ENCODE results near the gene ARFGAP1. TPM values are rescaled to one million over a fixed set of nuclear protein-coding genes. Genes with fewer than 3 reads are reported as not detected.
A peak's percentile ranks its signal among the peaks of the same experiment; 100 is the strongest.
"Not testable (repeated sequence)": the region's sequence is repeated elsewhere in the genome, so short reads cannot be mapped to it uniquely, and the experiment has no call there.

ARFGAP1 gene
- total RNA-seq, 1 experiment from 2014 or later: 63.0 TPM

DNA sequence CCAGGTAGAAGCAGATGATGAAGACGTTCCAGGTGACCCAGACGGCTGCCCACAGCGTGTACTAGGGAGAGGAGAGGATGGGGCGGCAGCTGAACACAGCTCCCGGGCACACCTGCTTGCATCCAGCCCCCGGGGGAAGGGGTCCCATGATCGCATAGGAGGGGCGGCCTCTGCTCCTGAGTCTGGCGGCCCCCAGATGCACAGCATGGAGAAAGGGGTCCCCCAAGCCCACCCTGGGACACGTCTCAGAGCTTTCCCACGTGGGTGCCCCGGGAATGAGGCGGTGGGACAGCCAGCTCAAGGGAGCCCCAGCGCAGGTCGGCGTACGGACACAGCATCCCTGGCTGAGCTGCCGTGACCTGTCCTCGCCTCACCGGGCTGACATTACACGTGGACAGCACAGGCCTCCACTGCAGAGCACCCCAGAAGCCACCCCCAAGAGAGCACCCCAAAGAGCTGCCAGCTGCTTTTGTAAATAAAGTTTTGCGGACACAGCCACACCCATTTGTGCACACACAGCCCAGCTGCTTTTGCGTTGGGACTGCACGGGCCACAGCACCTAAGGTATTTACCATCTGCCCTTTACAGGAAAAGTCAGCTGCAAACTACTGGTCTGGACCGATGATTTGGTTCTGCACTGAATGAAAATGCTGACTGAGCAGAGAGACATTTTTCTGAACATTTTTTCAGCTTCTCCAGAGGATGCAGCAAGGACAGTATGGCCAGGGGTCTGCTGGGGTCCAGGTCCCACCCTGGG lies 23.6 kb upstream of the ARFGAP1 start:
- no peak for DNase-seq (ENCODE audit: low read depth in 1 of 2, low spot score in 2 of 2)
- H3K27ac ChIP-seq: no peak overlapping the region
- no peaks in the 10 kb centered on the region for H3K9me3 ChIP-seq (replicated peaks)
- no peak overlapping the region for H3K4me3 ChIP-seq
- peaks cover 20% of the 10 kb centered on the region for H3K27me3 ChIP-seq (replicated peaks)
- H3K4me1 ChIP-seq (replicated peaks): 0 out of 2 replicates have a peak, but pooled peaks cover 2% of the 10 kb centered on the region
- H3K36me3 ChIP-seq: no peaks in the 10 kb centered on the region

DNA sequence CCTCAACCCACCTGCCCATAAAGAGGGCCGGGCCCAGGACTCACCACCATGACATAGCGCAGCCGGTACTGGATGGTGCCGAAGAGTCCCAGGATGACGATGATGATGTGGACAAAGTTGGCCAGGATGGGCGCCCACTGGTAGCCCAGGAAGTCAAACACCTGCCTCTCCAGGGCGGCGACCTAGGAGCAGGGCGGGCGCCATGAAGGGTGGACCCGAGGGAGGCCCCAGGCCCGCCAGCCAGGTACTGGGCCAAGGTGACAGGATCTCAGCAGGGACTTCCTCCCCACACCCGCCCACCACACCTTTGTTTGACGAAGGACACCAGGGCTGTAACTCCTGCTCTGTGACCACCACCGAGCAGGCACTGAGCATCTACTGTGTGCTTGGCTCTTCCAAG lies 22.7 kb upstream of the ARFGAP1 start:
- DNase-seq (ENCODE audit: low read depth in 1 of 2, low spot score in 2 of 2): no peak
- Histone ChIP-seq H3K9me3 (replicated peaks) (no peaks in the 10 kb centered on the region), H3K27ac (no peak overlapping the region), H3K4me3 (no peak overlapping the region), H3K36me3 (no peaks in the 10 kb centered on the region), H3K4me1 (replicated peaks) (0 out of 2 replicates have a peak, but pooled peaks cover 3% of the 10 kb centered on the region), H3K27me3 (replicated peaks) (peaks cover 27% of the 10 kb centered on the region)

DNA sequence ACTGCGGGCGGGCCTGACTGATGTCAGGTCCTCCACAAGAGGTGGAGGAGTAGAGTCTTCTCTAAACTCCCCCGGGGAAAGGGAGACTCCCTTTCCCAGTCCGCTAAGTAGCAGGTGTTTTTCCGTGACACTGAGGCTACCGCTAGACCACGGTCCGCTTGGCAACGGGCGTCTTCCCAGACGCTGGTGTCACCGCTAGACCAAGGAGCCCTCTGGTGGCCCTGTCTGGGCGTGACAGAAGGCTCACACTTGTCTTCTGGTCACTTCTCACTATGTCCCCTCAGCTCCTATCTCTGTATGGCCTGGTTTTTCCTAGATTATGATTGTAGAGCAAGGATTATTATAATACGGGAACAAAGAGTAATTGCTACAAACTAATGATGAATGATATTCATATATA lies 21.3 kb upstream of the ARFGAP1 start:
- H3K27me3 ChIP-seq (replicated peaks): peaks cover 40% of the 10 kb centered on the region
- H3K36me3 ChIP-seq; H3K4me3 ChIP-seq; H3K9me3 ChIP-seq (replicated peaks); H3K27ac ChIP-seq; H3K4me1 ChIP-seq (replicated peaks): not testable (repeated sequence)
- peak in 1 of 2 experiments; percentile 64 for DNase-seq (ENCODE audit: low read depth in 1 of 2, low spot score in 2 of 2)

DNA sequence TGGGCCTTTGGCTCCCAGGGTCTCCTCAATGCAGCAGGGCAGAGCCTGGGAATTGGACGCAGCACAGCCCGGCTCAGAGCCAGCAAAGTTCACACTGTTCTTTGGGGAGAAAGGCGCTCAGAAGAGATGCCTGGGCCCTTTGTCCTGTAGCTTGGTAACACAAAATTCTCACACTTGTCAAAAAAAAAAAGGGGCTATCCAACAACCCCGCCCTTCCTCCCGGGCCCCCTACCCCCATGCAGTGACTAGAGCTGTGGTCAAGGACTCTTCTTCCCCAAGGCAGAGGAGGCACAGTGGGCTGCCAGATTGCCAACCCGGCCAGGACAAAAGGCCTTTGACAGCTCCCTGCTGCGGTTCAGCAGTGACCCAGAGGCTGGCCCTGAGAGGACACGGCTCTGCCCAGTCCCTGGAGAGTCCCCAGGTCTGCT lies 20.3 kb upstream of the ARFGAP1 start:
- Histone ChIP-seq H3K27me3 (replicated peaks) (peaks cover 46% of the 10 kb centered on the region), H3K4me3 (no peak overlapping the region), H3K4me1 (replicated peaks) (0 out of 2 replicates have a peak, but pooled peaks cover 3% of the 10 kb centered on the region), H3K36me3 (no peaks in the 10 kb centered on the region), H3K27ac (no peak overlapping the region), H3K9me3 (replicated peaks) (no peaks in the 10 kb centered on the region)
- DNase-seq (ENCODE audit: low read depth in 1 of 2, low spot score in 2 of 2): no peak

DNA sequence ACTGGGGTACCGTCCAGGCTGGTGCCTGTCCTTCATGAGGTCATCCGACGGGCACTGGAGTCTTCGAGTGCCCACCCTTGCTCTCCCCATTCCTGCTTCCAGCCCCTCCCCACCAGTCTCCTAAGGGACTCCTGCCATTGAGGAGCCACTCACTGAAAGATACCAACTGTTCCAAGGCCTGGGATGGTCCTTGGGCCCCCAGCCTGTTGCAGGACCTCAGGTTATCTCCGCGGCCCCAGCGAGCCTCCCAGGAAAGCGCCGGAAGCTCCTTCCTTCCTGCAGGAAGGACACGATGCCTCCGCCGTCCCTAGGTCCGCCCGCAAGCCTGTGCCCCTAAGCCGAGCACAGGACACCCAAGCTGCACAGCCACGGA lies 19.6 kb upstream of the ARFGAP1 start:
- no peaks in the 10 kb centered on the region for H3K36me3 ChIP-seq
- 0 out of 2 replicates have a peak, but pooled peaks cover 3% of the 10 kb centered on the region for H3K4me1 ChIP-seq (replicated peaks)
- H3K9me3 ChIP-seq (replicated peaks): no peaks in the 10 kb centered on the region
- H3K27ac ChIP-seq: no peak overlapping the region
- H3K27me3 ChIP-seq (replicated peaks): peaks cover 49% of the 10 kb centered on the region
- no peak for DNase-seq (ENCODE audit: low read depth in 1 of 2, low spot score in 2 of 2)
- no peak overlapping the region for H3K4me3 ChIP-seq

DNA sequence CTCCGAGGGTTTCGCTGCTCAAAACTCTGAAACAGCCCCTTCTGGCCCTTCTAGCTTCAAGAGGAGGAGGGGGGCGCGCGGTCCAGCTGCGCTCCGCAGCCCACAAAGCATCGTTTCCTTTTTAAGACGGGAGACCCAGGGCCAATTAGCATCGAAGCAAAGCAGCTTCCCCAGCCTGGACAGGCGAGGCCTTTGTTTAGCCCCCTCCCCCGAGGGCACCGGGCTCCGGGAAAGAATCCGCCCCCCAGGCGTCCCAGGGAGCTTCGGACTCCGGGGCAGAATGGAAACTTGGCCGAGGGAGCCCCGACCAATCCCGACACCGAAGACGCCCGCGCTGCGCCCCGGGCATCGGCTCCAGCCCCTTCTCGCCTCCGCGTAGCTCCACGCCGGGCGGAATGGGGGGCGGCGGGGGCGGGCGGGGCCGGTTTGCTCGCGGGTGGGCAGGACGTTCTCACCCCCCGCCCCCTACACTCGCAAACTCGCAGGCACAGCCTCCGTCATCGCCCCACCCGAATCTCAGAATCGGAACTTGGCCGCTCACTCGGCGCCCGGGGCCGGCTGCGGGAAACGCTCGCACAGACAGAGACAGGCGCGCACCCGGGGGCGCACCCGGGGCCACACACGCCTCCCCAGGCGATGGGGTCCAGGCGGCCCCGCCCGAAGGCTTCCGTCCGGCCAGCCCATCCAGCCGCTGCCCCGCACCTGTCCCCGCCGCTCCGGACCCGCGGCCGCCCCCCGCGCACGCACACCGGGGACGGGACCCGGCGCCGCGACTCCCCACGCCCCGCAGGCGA lies 19.0 kb upstream of the ARFGAP1 start:
- DNase-seq (ENCODE audit: low read depth in 1 of 2, low spot score in 2 of 2): no peak
- H3K36me3 ChIP-seq: no peaks in the 10 kb centered on the region
- H3K27me3 ChIP-seq (replicated peaks): peaks cover 54% of the 10 kb centered on the region
- no peaks in the 10 kb centered on the region for H3K9me3 ChIP-seq (replicated peaks)
- no peak overlapping the region for H3K27ac ChIP-seq
- H3K4me3 ChIP-seq: no peak overlapping the region
- 0 out of 2 replicates have a peak, but pooled peaks cover 3% of the 10 kb centered on the region for H3K4me1 ChIP-seq (replicated peaks)

DNA sequence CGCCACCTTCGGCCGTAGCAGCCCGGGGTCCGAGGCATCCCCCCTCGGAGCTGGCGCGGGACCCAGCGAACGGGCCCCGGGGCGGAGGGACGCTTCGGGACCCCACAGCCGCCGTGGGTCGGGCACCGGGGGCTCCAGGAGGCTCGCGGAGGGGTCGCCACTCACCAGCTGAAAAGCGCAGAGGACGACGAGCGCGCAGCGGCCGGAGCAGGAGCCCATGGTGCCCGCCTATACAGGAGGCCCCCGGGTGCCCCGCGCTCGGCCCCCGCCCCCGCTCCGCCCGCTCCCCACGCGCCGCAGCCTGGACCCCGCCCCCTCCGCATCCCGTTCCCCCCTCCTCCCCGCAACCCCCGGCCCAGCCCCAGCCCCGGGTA lies 18.4 kb upstream of the ARFGAP1 start, which contains the start of gene NKAIN4:
TSS of gene NKAIN4 (minus strand) at position 232 of the 374 bp plus-strand sequence. CDS start at position 219, 13 bp downstream.
- H3K4me3 ChIP-seq: no peak within 1 kb of the TSS
- no peak within 1 kb of the TSS for H3K27ac ChIP-seq
- H3K27me3 ChIP-seq (replicated peaks): peaks cover 60% of the 10 kb centered on the region
- 0 out of 2 replicates have a peak, but pooled peaks cover 3% of the 10 kb centered on the region for H3K4me1 ChIP-seq (replicated peaks)
- DNase-seq (ENCODE audit: low read depth in 1 of 2, low spot score in 2 of 2): no peak
- H3K36me3 ChIP-seq: no peaks in the 10 kb centered on the region
- no peaks in the 10 kb centered on the region for H3K9me3 ChIP-seq (replicated peaks)

DNA sequence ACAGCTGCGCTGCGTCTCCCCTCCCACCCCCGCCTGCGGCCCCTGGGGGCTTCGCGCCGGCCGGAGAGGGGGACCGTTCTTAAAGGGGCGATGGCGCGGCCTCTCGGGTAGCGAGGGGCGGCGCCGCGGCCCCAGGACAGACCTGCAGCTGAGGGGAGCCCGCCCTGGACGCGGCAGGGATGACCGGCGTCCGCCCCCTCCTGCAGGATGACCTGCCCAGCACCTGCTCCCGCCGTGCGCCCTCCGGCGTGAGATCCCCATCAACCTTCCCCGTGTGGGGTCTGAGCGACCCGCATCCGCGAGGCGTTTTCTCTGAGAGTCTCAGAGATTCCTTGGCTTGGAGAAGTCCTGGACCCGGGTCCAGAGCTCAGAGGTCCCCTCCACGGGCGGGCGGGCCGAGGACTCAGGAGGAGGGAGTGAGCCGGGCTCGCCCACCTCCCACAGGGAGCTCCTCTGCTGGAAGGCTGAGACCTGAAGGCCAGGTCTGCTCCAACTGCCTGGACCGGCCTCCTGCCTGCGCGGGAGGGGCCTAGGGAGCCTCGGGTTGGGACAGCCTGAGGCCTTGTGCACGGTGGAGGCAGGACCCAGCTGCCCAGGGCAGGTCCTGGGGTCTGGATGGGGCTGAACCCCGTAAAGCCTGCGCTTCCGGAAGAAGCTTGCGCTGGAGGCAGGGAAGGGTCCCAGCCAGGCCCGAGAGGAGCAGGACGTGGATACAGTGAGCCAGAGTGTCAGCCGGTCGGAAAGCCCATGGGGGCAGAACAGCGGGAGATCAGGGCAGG lies 17.8 kb upstream of the ARFGAP1 start:
- Histone ChIP-seq H3K4me1 (replicated peaks) (0 out of 2 replicates have a peak, but pooled peaks cover 3% of the 10 kb centered on the region), H3K27me3 (replicated peaks) (peaks cover 65% of the 10 kb centered on the region), H3K36me3 (no peaks in the 10 kb centered on the region), H3K27ac (no peak overlapping the region), H3K4me3 (no peak overlapping the region), H3K9me3 (replicated peaks) (no peaks in the 10 kb centered on the region)
- no peak for DNase-seq (ENCODE audit: low read depth in 1 of 2, low spot score in 2 of 2)

DNA sequence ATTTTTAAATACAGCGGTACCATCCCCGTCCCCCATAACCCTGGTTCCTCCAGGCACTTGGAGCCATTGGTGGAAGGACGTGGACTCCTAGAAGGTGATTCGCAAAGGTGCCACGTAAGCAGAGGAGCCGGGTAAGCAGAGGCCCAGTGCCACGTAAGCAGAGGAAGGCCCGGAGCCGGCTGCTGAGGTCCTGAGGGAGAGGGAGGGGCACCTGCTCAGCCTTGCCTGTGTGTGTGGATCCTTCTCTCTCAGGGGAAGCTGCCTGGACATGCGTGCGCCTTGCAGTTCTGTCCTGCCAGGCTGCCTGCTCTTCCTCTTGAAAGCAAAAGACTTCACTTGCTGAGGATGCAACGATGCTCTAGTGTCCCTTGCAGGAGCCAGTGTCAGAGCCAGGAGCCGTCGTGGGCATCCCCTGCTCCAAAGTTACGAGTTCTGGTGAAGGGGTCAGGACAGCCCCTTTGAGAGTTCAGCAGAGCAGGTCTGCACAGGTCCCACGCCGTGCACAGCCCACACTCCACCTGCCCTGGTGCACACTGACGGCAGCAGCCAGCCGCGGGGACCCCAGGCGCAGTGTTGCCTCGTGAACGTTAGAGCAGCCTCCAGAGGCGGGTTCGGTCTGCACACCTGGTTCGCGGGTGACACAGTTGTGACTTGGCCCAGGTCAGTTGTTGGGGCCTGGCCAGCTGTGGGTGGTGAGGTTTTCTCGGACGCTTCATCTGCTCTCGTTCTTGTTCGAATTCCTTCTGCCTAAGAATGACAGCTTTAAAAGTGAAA lies 16.5 kb upstream of the ARFGAP1 start:
- Histone ChIP-seq H3K27ac (no peak overlapping the region), H3K36me3 (no peaks in the 10 kb centered on the region), H3K27me3 (replicated peaks) (peaks cover 79% of the 10 kb centered on the region), H3K4me1 (replicated peaks) (0 out of 2 replicates have a peak, but pooled peaks cover 3% of the 10 kb centered on the region), H3K9me3 (replicated peaks) (no peaks in the 10 kb centered on the region), H3K4me3 (no peak overlapping the region)
- no peak for DNase-seq (ENCODE audit: low read depth in 1 of 2, low spot score in 2 of 2)

DNA sequence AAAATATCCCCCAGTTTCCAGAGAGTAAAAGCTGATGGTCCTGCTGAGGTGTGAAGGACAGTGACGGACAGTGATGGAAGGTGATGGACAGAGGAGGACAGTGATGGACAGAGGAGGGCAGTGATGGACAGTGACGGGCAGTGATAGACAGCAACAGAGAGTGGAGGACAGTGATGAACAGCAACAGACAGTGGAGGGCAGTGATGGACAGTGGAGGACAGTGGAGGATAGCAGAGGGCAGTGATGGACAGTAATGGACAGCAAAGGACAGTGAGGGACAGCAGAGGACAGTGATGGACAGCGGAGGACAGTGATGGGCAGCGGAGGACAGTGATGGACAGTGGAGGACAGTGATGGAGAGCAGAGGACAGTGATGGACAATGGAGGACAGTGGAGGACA lies 15.7 kb upstream of the ARFGAP1 start:
- Histone ChIP-seq H3K27me3 (replicated peaks) (peaks cover 83% of the 10 kb centered on the region), H3K4me1 (replicated peaks) (0 out of 2 replicates have a peak, but pooled peaks cover 3% of the 10 kb centered on the region)

DNA sequence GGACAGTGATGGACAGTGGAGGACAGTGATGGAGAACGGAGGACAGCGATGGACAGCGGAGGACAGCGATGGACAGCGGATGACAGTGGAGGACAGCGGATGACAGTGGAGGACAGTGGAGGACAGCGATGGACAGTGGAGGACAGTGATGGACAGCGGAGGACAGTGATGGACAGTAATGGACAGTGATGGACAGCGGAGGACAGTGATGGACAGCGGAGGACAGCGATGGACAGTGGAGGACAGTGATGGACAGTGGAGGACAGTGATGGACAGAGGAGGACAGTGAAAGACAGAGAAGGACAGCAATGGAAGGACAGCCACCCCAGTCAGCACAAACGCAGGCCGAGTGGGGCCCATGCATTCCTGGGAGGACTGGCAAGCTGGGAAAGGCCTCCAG lies 15.0 kb upstream of the ARFGAP1 start:
- Histone ChIP-seq H3K27ac (no peak overlapping the region), H3K36me3 (no peaks in the 10 kb centered on the region), H3K9me3 (replicated peaks) (no peaks in the 10 kb centered on the region), H3K4me3 (no peak overlapping the region), H3K27me3 (replicated peaks) (peaks cover 80% of the 10 kb centered on the region), H3K4me1 (replicated peaks) (0 out of 2 replicates have a peak, but pooled peaks cover 3% of the 10 kb centered on the region)
- no peak for DNase-seq (ENCODE audit: low read depth in 1 of 2, low spot score in 2 of 2)

More for the DNA sequence above, 15.7 kb upstream of the ARFGAP1 start:
- no peak for DNase-seq (ENCODE audit: low read depth in 1 of 2, low spot score in 2 of 2)
- H3K27ac ChIP-seq: no peak overlapping the region
- H3K36me3 ChIP-seq: no peaks in the 10 kb centered on the region
- H3K4me3 ChIP-seq: no peak overlapping the region
- no peaks in the 10 kb centered on the region for H3K9me3 ChIP-seq (replicated peaks)

DNA sequence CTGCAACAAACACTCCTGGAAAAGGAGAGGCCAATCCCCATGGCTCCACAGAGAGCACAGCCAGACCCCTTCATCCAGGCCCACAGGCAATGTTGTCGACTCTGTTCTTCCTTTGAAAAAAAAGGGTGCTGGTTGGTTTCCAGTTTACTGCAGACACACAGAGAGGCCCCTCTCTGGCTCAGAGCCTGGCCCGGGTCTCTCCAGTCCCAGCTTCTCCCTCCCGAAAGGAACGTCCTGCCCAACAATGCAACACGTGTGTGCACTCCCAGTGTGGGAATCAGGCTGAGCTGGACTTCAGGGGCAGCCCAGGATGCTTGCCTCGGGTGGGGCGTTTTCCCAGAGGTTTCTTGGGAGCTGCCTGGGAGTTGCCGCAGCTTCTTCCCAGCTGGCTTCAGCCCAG lies 13.8 kb upstream of the ARFGAP1 start:
- H3K36me3 ChIP-seq: no peaks in the 10 kb centered on the region
- no peak overlapping the region for H3K27ac ChIP-seq
- peaks cover 81% of the 10 kb centered on the region for H3K27me3 ChIP-seq (replicated peaks)
- H3K4me1 ChIP-seq (replicated peaks): 0 out of 2 replicates have a peak, but pooled peaks cover 3% of the 10 kb centered on the region
- DNase-seq (ENCODE audit: low read depth in 1 of 2, low spot score in 2 of 2): no peak
- no peaks in the 10 kb centered on the region for H3K9me3 ChIP-seq (replicated peaks)
- no peak overlapping the region for H3K4me3 ChIP-seq

All from SJSA1 (cell line).